ENCODE measurements around the gene FBXW8.
"Not testable (repeated sequence)": the region's sequence is repeated elsewhere in the genome, so short reads cannot be mapped to it uniquely, and the experiment has no call there.

FBXW8 gene

GRCh38 chr12:117038919-117039318 is 128.2 kb downstream of the FBXW8 start:
- no peak for DNase-seq (ENCODE audit: low spot score)

- DNase-seq (ENCODE audit: low spot score), result no peak
These were observed 129.2 kb downstream of the FBXW8 start for GRCh38 chr12:117039891-117040309.

GRCh38 chr12:117040496-117040895 is 129.7 kb downstream of the FBXW8 start:
- no peak for DNase-seq (ENCODE audit: low spot score)

- DNase-seq (ENCODE audit: low spot score), result no peak
These were observed 131.0 kb downstream of the FBXW8 start for GRCh38 chr12:117041798-117042170.

GRCh38 chr12:117042171-117042842 is 131.6 kb downstream of the FBXW8 start:
- DNase-seq (ENCODE audit: low spot score), result peak; percentile 42

GRCh38 chr12:117042862-117043261 is 132.1 kb downstream of the FBXW8 start:
- no peak for DNase-seq (ENCODE audit: low spot score)

- DNase-seq (ENCODE audit: low spot score), result no peak
These were observed 133.6 kb downstream of the FBXW8 start for GRCh38 chr12:117044311-117044710.

- DNase-seq (ENCODE audit: low spot score), result no peak
These were observed 134.0 kb downstream of the FBXW8 start for GRCh38 chr12:117044790-117045159.

- DNase-seq (ENCODE audit: low spot score), result no peak
These were observed 134.6 kb downstream of the FBXW8 start for GRCh38 chr12:117045160-117046010.

- DNase-seq (ENCODE audit: low spot score), result no peak
These were observed 135.2 kb downstream of the FBXW8 start for GRCh38 chr12:117046011-117046369.

GRCh38 chr12:117046425-117046824 is 135.7 kb downstream of the FBXW8 start:
- no peak for DNase-seq (ENCODE audit: low spot score)

GRCh38 chr12:117046861-117047530 is 136.2 kb downstream of the FBXW8 start:
- DNase-seq (ENCODE audit: low spot score), result no peak

- DNase-seq (ENCODE audit: low spot score), result peak; percentile 30
These were observed 137.2 kb downstream of the FBXW8 start for GRCh38 chr12:117047810-117048584.

GRCh38 chr12:117048585-117048904 is 137.8 kb downstream of the FBXW8 start:
- no peak for DNase-seq (ENCODE audit: low spot score)

- no peak for DNase-seq (ENCODE audit: low spot score)
These were observed 138.5 kb downstream of the FBXW8 start for GRCh38 chr12:117049295-117049694.

GRCh38 chr12:117050060-117050459 is 139.3 kb downstream of the FBXW8 start:
- no peak for DNase-seq (ENCODE audit: low spot score)

- no peak for DNase-seq (ENCODE audit: low spot score)
These were observed 140.6 kb downstream of the FBXW8 start for GRCh38 chr12:117051380-117051779.

GRCh38 chr12:117052386-117053049 is 141.8 kb downstream of the FBXW8 start:
- DNase-seq (ENCODE audit: low spot score), result no peak

GRCh38 chr12:117053050-117053400 is 142.3 kb downstream of the FBXW8 start:
- DNase-seq (ENCODE audit: low spot score), result no peak

GRCh38 chr12:117053597-117054201 is 142.9 kb downstream of the FBXW8 start:
- no peak for DNase-seq (ENCODE audit: low spot score)

GRCh38 chr12:117054279-117054678 is 143.5 kb downstream of the FBXW8 start:
- no peak for DNase-seq (ENCODE audit: low spot score)

GRCh38 chr12:117057626-117058025 is 146.9 kb downstream of the FBXW8 start:
- DNase-seq (ENCODE audit: low spot score), result not testable (repeated sequence)

Data from AG08395 (cell line).